HAP-1 (cell line): ENCODE results near the gene DLG5.

ENCODE experiments used
- DNase-seq, 2 experiments: peaks; one replicate each; pipeline ENCODE4 v3.0.0-alpha.2; 2016 to 2020; ENCODE audit warnings: low spot score in 2 of 2
- H3K27me3 ChIP-seq: fragments of 250-450 bp; sonication (Bioruptor Pico); 2 replicates; pipeline ENCODE4 v1.5.1; 2020; ENCODE audit warnings: low read depth, mild to moderate bottlenecking, moderate library complexity
- H3K36me3 ChIP-seq: fragments of 250-450 bp; sonication (Bioruptor Pico); replicated peaks from 2 replicates; pipeline ENCODE4 v1.5.1; 2020; ENCODE audit warnings: mild to moderate bottlenecking
- H3K4me1 ChIP-seq: fragments of 250-450 bp; sonication (Bioruptor Pico); 2 replicates; pipeline ENCODE4 v1.5.1; 2020; ENCODE audit warnings: mild to moderate bottlenecking
- H3K4me3 ChIP-seq: fragments of 250-450 bp; sonication (Bioruptor Pico); 2 replicates; pipeline ENCODE4 v1.5.1; 2020; ENCODE audit warnings: mild to moderate bottlenecking, moderate library complexity
- H3K9me3 ChIP-seq: fragments of 250-450 bp; sonication (Bioruptor Pico); 2 replicates; pipeline ENCODE4 v1.5.1; 2020; ENCODE audit warnings: mild to moderate bottlenecking, moderate library complexity
- in situ Hi-C: fragments of 300-500 bp; cut with MboI; formaldehyde crosslinking; loops from 3 replicates; pipeline ENCODE4 v1.14.3; 2020; ENCODE audit warnings: low sequenced_read_pairs, inconsistent platforms, mixed read lengths

The DLG5 gene

GRCh38 chr10:77963901-77964300 is 37.3 kb upstream of the DLG5 start:
- in situ Hi-C loops = no loop called here
- no peak for DNase-seq
- H3K4me1 ChIP-seq = no peaks in the 10 kb centered on the region

GRCh38 chr10:77962350-77963146 is 36.0 kb upstream of the DLG5 start:
- in situ Hi-C loops = no loop called here
- Histone ChIP-seq H3K9me3 (peaks cover 14% of the 10 kb centered on the region), H3K27me3 (no peaks in the 10 kb centered on the region), H3K4me1 (no peaks in the 10 kb centered on the region), H3K36me3 (no peaks in the 10 kb centered on the region), H3K4me3 (no peak overlapping the region)
- no peak for DNase-seq

More at GRCh38 chr10:77963901-77964300, 37.3 kb upstream of the DLG5 start:
- peaks cover 14% of the 10 kb centered on the region for H3K9me3 ChIP-seq
- H3K36me3 ChIP-seq = no peaks in the 10 kb centered on the region
- no peaks in the 10 kb centered on the region for H3K27me3 ChIP-seq
- H3K4me3 ChIP-seq = no peak overlapping the region

GRCh38 chr10:77961668-77962067 is 35.1 kb upstream of the DLG5 start:
- Histone ChIP-seq H3K27me3 (no peaks in the 10 kb centered on the region), H3K36me3 (no peaks in the 10 kb centered on the region), H3K4me1 (no peaks in the 10 kb centered on the region), H3K4me3 (no peak overlapping the region), H3K9me3 (peaks cover 14% of the 10 kb centered on the region)
- in situ Hi-C loops = no loop called here
- no peak for DNase-seq

- no peaks in the 10 kb centered on the region for H3K36me3 ChIP-seq
- DNase-seq = no peak
- H3K4me3 ChIP-seq = no peak overlapping the region
- no peaks in the 10 kb centered on the region for H3K4me1 ChIP-seq
- in situ Hi-C loops = no loop called here
- peaks cover 14% of the 10 kb centered on the region for H3K9me3 ChIP-seq
- no peaks in the 10 kb centered on the region for H3K27me3 ChIP-seq
Measured at GRCh38 chr10:77960829-77961329, 34.3 kb upstream of the DLG5 start.

GRCh38 chr10:77959887-77960455 is 33.4 kb upstream of the DLG5 start:
- in situ Hi-C loops = no loop called here
- no peaks in the 10 kb centered on the region for H3K27me3 ChIP-seq
- peaks cover 14% of the 10 kb centered on the region for H3K9me3 ChIP-seq
- no peaks in the 10 kb centered on the region for H3K4me1 ChIP-seq
- no peaks in the 10 kb centered on the region for H3K36me3 ChIP-seq
- no peak for DNase-seq
- H3K4me3 ChIP-seq = no peak overlapping the region

- in situ Hi-C loops = no loop called here
- no peak for DNase-seq
- no peak overlapping the region for H3K4me3 ChIP-seq
- peaks cover 10% of the 10 kb centered on the region for H3K9me3 ChIP-seq
- no peaks in the 10 kb centered on the region for H3K27me3 ChIP-seq
- H3K36me3 ChIP-seq = no peaks in the 10 kb centered on the region
- H3K4me1 ChIP-seq = no peaks in the 10 kb centered on the region
Measured at GRCh38 chr10:77959384-77959783, 32.8 kb upstream of the DLG5 start.

GRCh38 chr10:77955136-77955535 is 28.6 kb upstream of the DLG5 start:
- Histone ChIP-seq H3K36me3 (no peaks in the 10 kb centered on the region), H3K4me3 (no peak overlapping the region), H3K4me1 (no peaks in the 10 kb centered on the region), H3K27me3 (no peaks in the 10 kb centered on the region), H3K9me3 (peaks cover 15% of the 10 kb centered on the region)
- in situ Hi-C loops = no loop called here
- DNase-seq = no peak

- Histone ChIP-seq H3K4me3 (no peak overlapping the region), H3K4me1 (no peaks in the 10 kb centered on the region)
Measured at GRCh38 chr10:77949167-77949566, 22.6 kb upstream of the DLG5 start.

GRCh38 chr10:77946084-77946483 is 19.5 kb upstream of the DLG5 start:
- in situ Hi-C loops = no loop called here
- no peak for DNase-seq
- Histone ChIP-seq H3K36me3 (no peaks in the 10 kb centered on the region), H3K27me3 (no peaks in the 10 kb centered on the region), H3K4me1 (no peaks in the 10 kb centered on the region), H3K9me3 (0 out of 2 replicates have a peak, but pooled peaks cover 6% of the 10 kb centered on the region), H3K4me3 (no peak overlapping the region)

More at GRCh38 chr10:77949167-77949566, 22.6 kb upstream of the DLG5 start:
- in situ Hi-C loops = no loop called here
- Histone ChIP-seq H3K27me3 (no peaks in the 10 kb centered on the region), H3K36me3 (no peaks in the 10 kb centered on the region), H3K9me3 (peaks cover 12% of the 10 kb centered on the region)
- no peak for DNase-seq

- Histone ChIP-seq H3K36me3 (no peaks in the 10 kb centered on the region), H3K4me3 (no peak overlapping the region), H3K4me1 (no peaks in the 10 kb centered on the region), H3K9me3 (no peaks in the 10 kb centered on the region), H3K27me3 (no peaks in the 10 kb centered on the region)
- in situ Hi-C loops = no loop called here
- DNase-seq = no peak
Measured at GRCh38 chr10:77944519-77944918, 18.0 kb upstream of the DLG5 start.

- Histone ChIP-seq H3K36me3 (no peaks in the 10 kb centered on the region), H3K9me3 (no peaks in the 10 kb centered on the region), H3K4me3 (no peak overlapping the region), H3K4me1 (no peaks in the 10 kb centered on the region), H3K27me3 (no peaks in the 10 kb centered on the region)
- no peak for DNase-seq
- in situ Hi-C loops = no loop called here
Measured at GRCh38 chr10:77943121-77943901, 16.8 kb upstream of the DLG5 start.

- Histone ChIP-seq H3K27me3 (no peaks in the 10 kb centered on the region), H3K4me1 (no peaks in the 10 kb centered on the region), H3K9me3 (no peaks in the 10 kb centered on the region), H3K36me3 (no peaks in the 10 kb centered on the region), H3K4me3 (no peak overlapping the region)
- DNase-seq = no peak
- in situ Hi-C loops = no loop called here
Measured at GRCh38 chr10:77941790-77942189, 15.2 kb upstream of the DLG5 start.

- no peak for DNase-seq
- Histone ChIP-seq H3K9me3 (no peaks in the 10 kb centered on the region), H3K27me3 (no peaks in the 10 kb centered on the region), H3K4me1 (no peaks in the 10 kb centered on the region), H3K4me3 (no peak overlapping the region), H3K36me3 (no peaks in the 10 kb centered on the region)
- in situ Hi-C loops = no loop called here
Measured at GRCh38 chr10:77940627-77941026, 14.1 kb upstream of the DLG5 start.

- Histone ChIP-seq H3K9me3 (no peaks in the 10 kb centered on the region), H3K4me1 (no peaks in the 10 kb centered on the region), H3K4me3 (no peak overlapping the region), H3K36me3 (no peaks in the 10 kb centered on the region), H3K27me3 (no peaks in the 10 kb centered on the region)
- no peak for DNase-seq
- in situ Hi-C loops = no loop called here
Measured at GRCh38 chr10:77940225-77940624, 13.7 kb upstream of the DLG5 start.
